ENCODE data around the gene EFCC1.
"Not testable (repeated sequence)": the region's sequence is repeated elsewhere in the genome, so short reads cannot be mapped to it uniquely, and the experiment has no call there.

EFCC1 gene

GRCh38 chr3:129069313-129070085, 68.4 kb downstream of the EFCC1 start:
- not testable (repeated sequence) for DNase-seq (ENCODE audit: low read depth in 4 of 4, low spot score in 1 of 4)

GRCh38 chr3:129070086-129070885, 69.2 kb downstream of the EFCC1 start:
- DNase-seq (ENCODE audit: low read depth in 4 of 4, low spot score in 1 of 4): no peak

GRCh38 chr3:129077222-129077621, 76.1 kb downstream of the EFCC1 start:
- DNase-seq (ENCODE audit: low read depth in 4 of 4, low spot score in 1 of 4): no peak

- DNase-seq (ENCODE audit: low read depth in 4 of 4, low spot score in 1 of 4): no peak
Observed at GRCh38 chr3:129078510-129078909, 77.4 kb downstream of the EFCC1 start.

GRCh38 chr3:129081503-129081902, 80.4 kb downstream of the EFCC1 start:
- DNase-seq (ENCODE audit: low read depth in 4 of 4, low spot score in 1 of 4): no peak

- DNase-seq (ENCODE audit: low read depth in 4 of 4, low spot score in 1 of 4): no peak
Observed at GRCh38 chr3:129082026-129082425, 80.9 kb downstream of the EFCC1 start.

DNA sequence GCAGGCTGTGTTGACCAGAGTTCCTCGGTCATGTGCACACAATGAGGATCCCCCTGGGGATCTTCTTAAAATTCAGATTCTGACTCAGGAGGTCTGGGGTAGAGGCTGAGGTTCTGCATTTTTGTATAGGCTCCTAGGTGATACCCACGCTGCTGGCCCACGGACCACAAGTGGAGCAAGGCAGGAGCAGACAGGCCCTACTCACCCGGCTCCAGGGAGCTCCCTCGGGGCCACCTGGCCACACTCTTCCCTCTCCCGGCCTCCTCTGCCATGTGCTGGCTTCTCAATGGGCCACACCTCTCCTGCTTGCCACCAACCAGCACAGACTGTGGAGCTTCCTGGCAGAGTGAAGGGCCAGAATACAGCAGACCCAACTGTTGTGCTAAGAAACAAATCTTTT, 83.4 kb downstream of the EFCC1 start:
- no peak for DNase-seq (ENCODE audit: low read depth in 4 of 4, low spot score in 1 of 4)

GRCh38 chr3:129085165-129085715, 84.1 kb downstream of the EFCC1 start:
- no peak for DNase-seq (ENCODE audit: low read depth in 4 of 4, low spot score in 1 of 4)

GRCh38 chr3:129085818-129086217, 84.7 kb downstream of the EFCC1 start:
- no peak for DNase-seq (ENCODE audit: low read depth in 4 of 4, low spot score in 1 of 4)

DNA sequence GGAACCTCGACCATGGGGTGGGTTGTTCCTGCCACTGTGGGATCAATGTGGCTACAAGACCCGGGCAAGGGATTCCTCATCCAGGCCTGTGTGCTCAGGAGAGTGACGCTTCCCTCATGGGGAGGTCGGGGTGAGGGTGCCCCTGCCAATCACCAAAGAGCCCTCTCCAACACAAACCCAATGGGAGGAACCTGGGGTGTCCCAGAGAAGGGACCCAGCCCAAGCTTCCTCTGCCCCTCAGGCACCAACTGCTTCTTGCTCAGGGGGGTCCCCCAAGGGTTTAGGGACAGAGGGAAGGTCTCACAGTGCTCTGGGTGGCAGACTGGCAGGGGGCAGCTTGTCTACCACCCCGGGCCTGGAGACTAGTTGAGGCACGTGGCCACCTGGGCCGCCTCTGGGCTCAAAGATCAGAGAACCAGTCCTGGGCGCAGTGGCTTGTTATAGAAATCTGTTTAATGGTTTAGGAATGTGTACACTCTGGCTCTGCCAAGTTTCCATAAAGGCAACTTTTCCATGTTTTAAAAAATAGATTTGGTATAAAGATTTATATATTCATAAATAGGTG, 86.1 kb downstream of the EFCC1 start:
- DNase-seq (ENCODE audit: low read depth in 4 of 4, low spot score in 1 of 4): no peak

- DNase-seq (ENCODE audit: low read depth in 4 of 4, low spot score in 1 of 4): not testable (repeated sequence)
Observed at GRCh38 chr3:129087904-129088303, 86.8 kb downstream of the EFCC1 start.

DNA sequence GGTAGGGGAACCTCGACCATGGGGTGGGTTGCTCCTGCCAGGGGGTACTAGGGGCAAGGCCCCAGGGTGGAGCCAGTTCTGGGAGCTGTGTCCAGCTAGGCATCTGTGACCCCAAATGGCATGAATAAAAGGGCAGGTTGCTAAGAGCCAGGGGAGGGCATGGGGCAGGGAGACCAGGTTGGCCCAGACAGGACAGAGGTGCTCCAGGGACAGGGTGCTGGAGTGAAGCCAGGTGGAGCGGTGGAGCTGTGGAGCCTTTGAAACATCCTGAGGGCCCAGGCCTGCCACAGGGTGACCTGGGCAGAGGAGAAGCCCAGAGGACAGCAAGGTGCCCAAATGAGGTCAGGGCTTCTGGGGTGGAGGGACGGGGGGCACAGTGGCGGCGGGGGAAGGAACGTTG, 87.2 kb downstream of the EFCC1 start:
- not testable (repeated sequence) for DNase-seq (ENCODE audit: low read depth in 4 of 4, low spot score in 1 of 4)

Data from stimulated activated CD4-positive, alpha-beta T cell treated with anti-CD3 and anti-CD28 coated beads, Interleukin-1b, Interleukin-23, amount 100 ng/mL, for 24 hours (primary cell).